Hepatocyte (in vitro differentiated cells): ENCODE results near the gene FARSA. TPM values are rescaled to one million over a fixed set of nuclear protein-coding genes. Genes with fewer than 3 reads are reported as not detected.

ENCODE experiments used
- DNase-seq: peaks from one replicate; pipeline ENCODE4 v3.0.0-alpha.2; 2016; ENCODE audit warnings: low spot score
- H2AFZ ChIP-seq: fragments of 200-600 bp; sonication (generic); 2 replicates; pipeline ENCODE4 v1.6.0; 2016; ENCODE audit warnings: antibody characterized with exemption, mild to moderate bottlenecking
- H3K27ac ChIP-seq: fragments of 200-600 bp; sonication (generic); 2 replicates; pipeline ENCODE4 v1.5.1; 2016; ENCODE audit warnings: mild to moderate bottlenecking
- H3K27me3 ChIP-seq: fragments of 200-600 bp; sonication (generic); 2 replicates; pipeline ENCODE4 v1.6.1; 2016
- H3K36me3 ChIP-seq: fragments of 200-600 bp; sonication (generic); replicated peaks from 2 replicates; pipeline ENCODE4 v1.5.1; 2016; ENCODE audit warnings: low read depth; ENCODE audit not compliant: insufficient read depth
- H3K4me1 ChIP-seq: fragments of 200-600 bp; sonication (generic); 2 replicates; pipeline ENCODE4 v1.5.1; 2016; ENCODE audit warnings: mild to moderate bottlenecking, moderate library complexity; ENCODE audit not compliant: insufficient read depth
- H3K4me2 ChIP-seq: fragments of 200-600 bp; sonication (generic); 2 replicates; pipeline ENCODE4 v1.6.0; 2016
- H3K4me3 ChIP-seq: fragments of 200-600 bp; sonication (generic); 2 replicates; pipeline ENCODE4 v1.5.1; 2016; ENCODE audit warnings: mild to moderate bottlenecking
- H3K79me2 ChIP-seq: fragments of 200-600 bp; sonication (generic); 2 replicates; pipeline ENCODE4 v1.6.0; 2017; ENCODE audit warnings: mild to moderate bottlenecking
- H3K9me2 ChIP-seq: fragments of 200-600 bp; sonication (generic); replicated peaks from 2 replicates; pipeline ENCODE4 v1.6.0; 2017; ENCODE audit warnings: mild to moderate bottlenecking; ENCODE audit not compliant: insufficient read depth
- H3K9me3 ChIP-seq: fragments of 200-600 bp; sonication (generic); 2 replicates; pipeline ENCODE4 v1.5.1; 2016; ENCODE audit warnings: low read depth, mild to moderate bottlenecking
- H4K20me1 ChIP-seq: fragments of 200-600 bp; sonication (generic); 2 replicates; pipeline ENCODE4 v1.6.0; 2016; ENCODE audit warnings: mild to moderate bottlenecking; ENCODE audit not compliant: insufficient read depth, poor library complexity, severe bottlenecking
- CTCF ChIP-seq: fragments of 200-600 bp; sonication (generic); IDR thresholded peaks from 2 replicates; pipeline ENCODE4 v1.5.1; 2016; ENCODE audit warnings: antibody characterized with exemption, mild to moderate bottlenecking; ENCODE audit not compliant: poor library complexity
- EZH2 ChIP-seq: fragments of 200-600 bp; sonication (generic); IDR thresholded peaks from 2 replicates; pipeline ENCODE4 v1.6.1; 2016; ENCODE audit warnings: antibody characterized with exemption, mild to moderate bottlenecking, borderline replicate concordance
- EZH2phosphoT487 ChIP-seq: fragments of 200-600 bp; sonication (generic); IDR thresholded peaks from one replicate; pipeline ENCODE4 v1.6.1; 2018; ENCODE audit warnings: antibody characterized with exemption, mild to moderate bottlenecking, low read depth, moderate library complexity; ENCODE audit not compliant: unreplicated experiment, severe bottlenecking
- WGBS: methylation state at CpG from one replicate; pipeline ENCODE4 v1.1.6; 2016; ENCODE audit warnings: low lambda C conversion rate; ENCODE audit errors: missing lambda C conversion rate; 5-methylcytosine and 5-hydroxymethylcytosine counted together
- polyA plus RNA-seq: library from polyadenylated mRNA; unstranded; fragments of >200 nt; fragmentation: Nextera tagmentation; extraction: Ambion mirVana; gene quantifications from 2 replicates; pipeline ENCODE4 v1.2.1, GENCODE V29; 2016
- total RNA-seq: library from RNA; depleted of rRNA; stranded (reverse); fragments of >200 nt; gene quantifications from 2 replicates; pipeline ENCODE4 v1.2.3, GENCODE V29; 2014

The FARSA gene
- total and polyA plus RNA-seq, 2 experiments from 2014 or later: 45.6 to 86.5 TPM

GRCh38 chr19:12907166-12907565, 26.3 kb downstream of the FARSA start:
- 77% methylated on average over 9 of the region's 9 CpGs for WGBS
- no peak overlapping the region for H3K4me2 ChIP-seq
- no peak overlapping the region for H2AFZ ChIP-seq
- H3K27ac ChIP-seq: no peak overlapping the region
- H3K4me1 ChIP-seq: peaks cover under 1% of the 10 kb centered on the region
- H3K9me3 ChIP-seq: no peaks in the 10 kb centered on the region
- H3K27me3 ChIP-seq: no peaks in the 10 kb centered on the region
- H3K4me3 ChIP-seq: no peak overlapping the region
- H3K79me2 ChIP-seq: no peaks in the 10 kb centered on the region
- no peak for DNase-seq
- TF ChIP-seq CTCF (no peak), EZH2 (no peak), EZH2phosphoT487 (no peak)
- no peaks in the 10 kb centered on the region for H4K20me1 ChIP-seq
- no peaks in the 10 kb centered on the region for H3K9me2 ChIP-seq
- H3K36me3 ChIP-seq: no peaks in the 10 kb centered on the region

GRCh38 chr19:12899891-12900518, 33.5 kb downstream of the FARSA start:
- Histone ChIP-seq H3K79me2 (no peaks in the 10 kb centered on the region), H3K27me3 (no peaks in the 10 kb centered on the region), H3K4me1 (no peaks in the 10 kb centered on the region), H3K9me3 (no peaks in the 10 kb centered on the region), H2AFZ (no peak overlapping the region), H3K4me2 (no peak overlapping the region), H3K4me3 (no peak overlapping the region), H3K9me2 (no peaks in the 10 kb centered on the region), H3K27ac (no peak overlapping the region), H3K36me3 (no peaks in the 10 kb centered on the region), H4K20me1 (no peaks in the 10 kb centered on the region)
- 93% methylated on average over 10 of the region's 10 CpGs for WGBS
- TF ChIP-seq EZH2: no peak
- TF ChIP-seq EZH2phosphoT487: no peak
- no peak for TF ChIP-seq CTCF
- DNase-seq: no peak

GRCh38 chr19:12896460-12896859, 37.1 kb downstream of the FARSA start:
- no peak for TF ChIP-seq CTCF
- TF ChIP-seq EZH2: no peak
- no peak for TF ChIP-seq EZH2phosphoT487
- Histone ChIP-seq H3K36me3 (no peaks in the 10 kb centered on the region), H3K4me2 (no peak overlapping the region), H3K27me3 (no peaks in the 10 kb centered on the region), H3K4me3 (no peak overlapping the region), H2AFZ (no peak overlapping the region), H4K20me1 (no peaks in the 10 kb centered on the region), H3K4me1 (no peaks in the 10 kb centered on the region), H3K27ac (no peak overlapping the region), H3K79me2 (peaks cover 10% of the 10 kb centered on the region), H3K9me2 (no peaks in the 10 kb centered on the region), H3K9me3 (no peaks in the 10 kb centered on the region)
- WGBS: 97% methylated on average over 17 of the region's 17 CpGs
- DNase-seq: no peak

GRCh38 chr19:12893582-12893981, 39.9 kb downstream of the FARSA start:
- Histone ChIP-seq H3K4me1 (no peaks in the 10 kb centered on the region), H3K36me3 (no peaks in the 10 kb centered on the region), H3K27me3 (no peaks in the 10 kb centered on the region), H2AFZ (no peak overlapping the region), H3K9me2 (no peaks in the 10 kb centered on the region), H3K27ac (no peak overlapping the region), H4K20me1 (no peaks in the 10 kb centered on the region), H3K4me3 (no peak overlapping the region), H3K9me3 (no peaks in the 10 kb centered on the region), H3K4me2 (no peak overlapping the region), H3K79me2 (peaks cover 11% of the 10 kb centered on the region)
- WGBS: 94% methylated on average over 5 of the region's 5 CpGs
- no peak for DNase-seq
- TF ChIP-seq EZH2phosphoT487 (no peak), CTCF (no peak), EZH2 (no peak)
